Activated naive CD4-positive, alpha-beta T cell treated with anti-CD3 and anti-CD28 coated beads, Interleukin-2, amount 50 U/mL, for 72 hours (primary cell): ENCODE results near the gene ELP6. TPM values are rescaled to one million over a fixed set of nuclear protein-coding genes. Genes with fewer than 3 reads are reported as not detected.
"Not testable (repeated sequence)": the region's sequence is repeated elsewhere in the genome, so short reads cannot be mapped to it uniquely, and the experiment has no call there.

Source experiments
- ATAC-seq, 2 donors: fragments of 150-1000 bp; cut with Tn5 transposase; 2 replicates each; pipeline ENCODE4 v1.10.0; 2021; ENCODE audit warnings: mild to moderate bottlenecking in 2 of 2, moderate library complexity in 2 of 2
- DNase-seq, 2 donors: peaks; one replicate each; pipeline ENCODE4 v3.0.0; 2021 to 2022; ENCODE audit warnings: low spot score in 2 of 2
- H3K27ac Mint-ChIP-seq, 2 donors: one replicate each; pipeline ENCODE4 v1.8.0; 2022; ENCODE audit warnings: mild to moderate bottlenecking in 2 of 2, mixed read lengths in 2 of 2
- H3K36me3 Mint-ChIP-seq, 2 donors: one replicate each; pipeline ENCODE4 v1.8.0; 2022; ENCODE audit warnings: mixed read lengths in 2 of 2
- H3K9me3 Mint-ChIP-seq, 2 donors: one replicate each; pipeline ENCODE4 v1.8.0; 2022; ENCODE audit warnings: mixed read lengths in 2 of 2
- total RNA-seq, 2 donors: library from RNA; stranded (reverse); gene quantifications; one replicate each; pipeline ENCODE4 v1.2.3, GENCODE V29; 2022

The ELP6 gene
- total RNA-seq, 2 donors from 2014 or later: 39.3 to 43.4 TPM

- not testable (repeated sequence) for H3K36me3 Mint-ChIP-seq, H3K9me3 Mint-ChIP-seq, ATAC-seq, H3K27ac Mint-ChIP-seq, DNase-seq
These were observed 31.7 kb downstream of the ELP6 start for GRCh38 chr3:47481763-47482162.

- H3K27ac Mint-ChIP-seq, ATAC-seq, DNase-seq, H3K36me3 Mint-ChIP-seq, H3K9me3 Mint-ChIP-seq: not testable (repeated sequence)
These were observed 33.2 kb downstream of the ELP6 start for GRCh38 chr3:47480267-47480666.

GRCh38 chr3:47479826-47480160, 33.7 kb downstream of the ELP6 start:
- Mint-ChIP-seq H3K36me3 (peaks cover 5% of the 10 kb centered on the region in 2 donors), H3K9me3 (no peaks in the 10 kb centered on the region), H3K27ac (no peak overlapping the region)
- ATAC-seq (no peak), DNase-seq (no peak)

- no peak for DNase-seq
- Mint-ChIP-seq H3K27ac (no peak overlapping the region), H3K36me3 (peaks cover 6 to 9% of the 10 kb centered on the region in 2 donors), H3K9me3 (no peaks in the 10 kb centered on the region)
- no peak for ATAC-seq
These were observed 35.5 kb downstream of the ELP6 start for GRCh38 chr3:47478022-47478421.

GRCh38 chr3:47476644-47477199, 36.8 kb downstream of the ELP6 start:
- ATAC-seq (no peak), DNase-seq (no peak)
- Mint-ChIP-seq H3K36me3 (peaks cover 6 to 9% of the 10 kb centered on the region in 2 donors), H3K9me3 (no peaks in the 10 kb centered on the region), H3K27ac (peak overlapping the region; percentile 74 to 98)

GRCh38 chr3:47476330-47476626, 37.2 kb downstream of the ELP6 start:
- H3K36me3 Mint-ChIP-seq: peaks cover 6 to 9% of the 10 kb centered on the region in 2 donors
- no peaks in the 10 kb centered on the region for H3K9me3 Mint-ChIP-seq
- ATAC-seq (no peak), DNase-seq (no peak)
- H3K27ac Mint-ChIP-seq: peak overlapping the region; percentile 87 to 98

GRCh38 chr3:47475570-47476329, 37.8 kb downstream of the ELP6 start, which contains the start of gene SCAP:
TSS of gene SCAP (minus strand) at chr3:47475941. CDS start at chr3:47442993, 32,948 bp downstream.
- ATAC-seq (peak; percentile 94 to 98), DNase-seq (peak; percentile 97 to 99)
- peaks cover 6 to 9% of the 10 kb centered on the region in 2 donors for H3K36me3 Mint-ChIP-seq
- peak within 1 kb of the TSS; percentile 98 for H3K27ac Mint-ChIP-seq
- no peaks in the 10 kb centered on the region for H3K9me3 Mint-ChIP-seq

GRCh38 chr3:47475029-47475569, 38.4 kb downstream of the ELP6 start:
- Mint-ChIP-seq H3K27ac (peak overlapping the region; percentile 98), H3K9me3 (no peaks in the 10 kb centered on the region), H3K36me3 (peaks cover 6 to 10% of the 10 kb centered on the region in 2 donors)
- DNase-seq (no peak), ATAC-seq (peak; percentile 2 to 20)

GRCh38 chr3:47473391-47473790, 40.1 kb downstream of the ELP6 start:
- DNase-seq (no peak), ATAC-seq (no peak)
- peak overlapping the region in 1 of 2 donors; percentile 50 for H3K27ac Mint-ChIP-seq
- peaks cover 6 to 24% of the 10 kb centered on the region in 2 donors for H3K36me3 Mint-ChIP-seq
- no peaks in the 10 kb centered on the region for H3K9me3 Mint-ChIP-seq

GRCh38 chr3:47469616-47470015, 43.9 kb downstream of the ELP6 start:
- H3K36me3 Mint-ChIP-seq: peaks cover 0 to 40% of the 10 kb centered on the region in 2 donors
- H3K9me3 Mint-ChIP-seq: peaks cover 0 to 10% of the 10 kb centered on the region in 2 donors
- H3K27ac Mint-ChIP-seq: no peak overlapping the region
- DNase-seq (no peak), ATAC-seq (no peak)

GRCh38 chr3:47468315-47468714, 45.2 kb downstream of the ELP6 start:
- not testable (repeated sequence) for ATAC-seq, DNase-seq, H3K27ac Mint-ChIP-seq
- H3K9me3 Mint-ChIP-seq: peaks cover 0 to 10% of the 10 kb centered on the region in 2 donors
- H3K36me3 Mint-ChIP-seq: peaks cover 0 to 41% of the 10 kb centered on the region in 2 donors

- peaks cover 0 to 10% of the 10 kb centered on the region in 2 donors for H3K9me3 Mint-ChIP-seq
- no peak overlapping the region for H3K27ac Mint-ChIP-seq
These were observed 48.9 kb downstream of the ELP6 start for GRCh38 chr3:47464588-47464987.

GRCh38 chr3:47459534-47460085, 53.9 kb downstream of the ELP6 start:
- not testable (repeated sequence) for H3K9me3 Mint-ChIP-seq, H3K27ac Mint-ChIP-seq, ATAC-seq, DNase-seq
- H3K36me3 Mint-ChIP-seq: peaks cover 10 to 24% of the 10 kb centered on the region in 2 donors

More at GRCh38 chr3:47464588-47464987, 48.9 kb downstream of the ELP6 start:
- no peak for DNase-seq
- peaks cover 5 to 50% of the 10 kb centered on the region in 2 donors for H3K36me3 Mint-ChIP-seq
- ATAC-seq: no peak

GRCh38 chr3:47456984-47457383, 56.5 kb downstream of the ELP6 start:
- H3K36me3 Mint-ChIP-seq: peaks cover 10 to 21% of the 10 kb centered on the region in 2 donors
- DNase-seq: no peak
- H3K9me3 Mint-ChIP-seq: no peaks in the 10 kb centered on the region
- no peak overlapping the region for H3K27ac Mint-ChIP-seq
- no peak for ATAC-seq

GRCh38 chr3:47455806-47456452, 57.6 kb downstream of the ELP6 start:
- DNase-seq (no peak), ATAC-seq (no peak)
- H3K9me3 Mint-ChIP-seq: no peaks in the 10 kb centered on the region
- H3K27ac Mint-ChIP-seq: no peak overlapping the region
- H3K36me3 Mint-ChIP-seq: peaks cover 5 to 15% of the 10 kb centered on the region in 2 donors

GRCh38 chr3:47452453-47453215, 60.9 kb downstream of the ELP6 start:
- H3K27ac Mint-ChIP-seq: peak overlapping the region in 1 of 2 donors; percentile 4
- no peak for ATAC-seq
- peaks cover 0 to 8% of the 10 kb centered on the region in 2 donors for H3K9me3 Mint-ChIP-seq
- no peak for DNase-seq
- peaks cover 9 to 15% of the 10 kb centered on the region in 2 donors for H3K36me3 Mint-ChIP-seq
